Stimulated activated CD4-positive, alpha-beta T cell treated with anti-CD3 and anti-CD28 coated beads, Interleukin-15, amount 100 ng/mL, for 48 hours (primary cell): ENCODE measurements around the gene PBX1.
"Not testable (repeated sequence)": the region's sequence is repeated elsewhere in the genome, so short reads cannot be mapped to it uniquely, and the experiment has no call there.

Experiments
- DNase-seq, 2 donors: peaks; one replicate each; pipeline ENCODE4 v3.0.0-alpha.2; 2020; ENCODE audit warnings: low read depth in 2 of 2

The PBX1 gene

GRCh38 chr1:164640686-164641352 lies 81.8 kb downstream of the PBX1 start:
- DNase-seq: no peak

- DNase-seq: no peak
These were observed 82.4 kb downstream of the PBX1 start for GRCh38 chr1:164641353-164641730.

- no peak for DNase-seq
These were observed 84.0 kb downstream of the PBX1 start for GRCh38 chr1:164643018-164643417.

- no peak for DNase-seq
These were observed 85.3 kb downstream of the PBX1 start for GRCh38 chr1:164644268-164644667.

- no peak for DNase-seq
These were observed 86.0 kb downstream of the PBX1 start for GRCh38 chr1:164644774-164645644.

GRCh38 chr1:164645921-164646320 lies 86.9 kb downstream of the PBX1 start:
- DNase-seq: no peak

- DNase-seq: no peak
These were observed 88.2 kb downstream of the PBX1 start for GRCh38 chr1:164647211-164647610.

GRCh38 chr1:164648636-164649035 lies 89.7 kb downstream of the PBX1 start:
- DNase-seq: no peak

GRCh38 chr1:164649146-164649545 lies 90.2 kb downstream of the PBX1 start:
- DNase-seq: no peak

GRCh38 chr1:164650531-164650930 lies 91.5 kb downstream of the PBX1 start:
- no peak for DNase-seq

GRCh38 chr1:164651351-164651951 lies 92.5 kb downstream of the PBX1 start:
- no peak for DNase-seq

- DNase-seq: not testable (repeated sequence)
These were observed 94.0 kb downstream of the PBX1 start for GRCh38 chr1:164652969-164653368.

- no peak for DNase-seq
These were observed 94.7 kb downstream of the PBX1 start for GRCh38 chr1:164653705-164654104.

- DNase-seq: no peak
These were observed 95.2 kb downstream of the PBX1 start for GRCh38 chr1:164654200-164654599.

- no peak for DNase-seq
These were observed 99.9 kb downstream of the PBX1 start for GRCh38 chr1:164658864-164659263.

- no peak for DNase-seq
These were observed 100.8 kb downstream of the PBX1 start for GRCh38 chr1:164659621-164660411.

- no peak for DNase-seq
These were observed 101.4 kb downstream of the PBX1 start for GRCh38 chr1:164660412-164660772.

GRCh38 chr1:164660775-164661174 lies 101.8 kb downstream of the PBX1 start:
- DNase-seq: no peak

- DNase-seq: no peak
These were observed 103.5 kb downstream of the PBX1 start for GRCh38 chr1:164662462-164662861.

GRCh38 chr1:164662955-164663354 lies 104.0 kb downstream of the PBX1 start:
- DNase-seq: no peak

GRCh38 chr1:164664127-164664526 lies 105.1 kb downstream of the PBX1 start:
- no peak for DNase-seq

- no peak for DNase-seq
These were observed 108.0 kb downstream of the PBX1 start for GRCh38 chr1:164667001-164667400.
